ENCODE data around the gene RELN.
"Not testable (repeated sequence)": the region's sequence is repeated elsewhere in the genome, so short reads cannot be mapped to it uniquely, and the experiment has no call there.

Gene RELN

GRCh38 chr7:103833401-103833800 lies 156.1 kb downstream of the RELN start:
- DNase-seq (ENCODE audit: low spot score) = no peak

GRCh38 chr7:103832438-103832837 lies 157.0 kb downstream of the RELN start:
- DNase-seq (ENCODE audit: low spot score) = no peak

DNA sequence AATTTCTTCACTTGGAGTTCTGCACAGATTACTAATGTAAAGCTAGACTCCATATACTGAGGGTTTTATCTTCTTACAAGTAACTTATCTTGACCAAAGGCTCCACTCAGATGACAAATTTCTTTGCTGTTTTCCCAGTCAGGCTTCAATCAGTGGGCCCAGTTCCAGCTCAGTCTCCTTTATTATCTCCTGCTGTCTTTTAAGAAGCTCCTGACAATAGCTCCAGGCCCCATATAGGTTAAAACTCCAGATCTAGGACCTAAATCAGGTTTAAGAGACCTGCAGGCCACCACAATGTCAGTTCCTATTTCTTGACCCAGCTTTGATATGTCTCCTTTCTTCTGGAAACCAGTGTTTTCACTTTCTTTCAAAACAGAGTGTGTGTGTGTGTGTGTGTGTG lies 165.2 kb downstream of the RELN start:
- DNase-seq (ENCODE audit: low spot score) = no peak

DNA sequence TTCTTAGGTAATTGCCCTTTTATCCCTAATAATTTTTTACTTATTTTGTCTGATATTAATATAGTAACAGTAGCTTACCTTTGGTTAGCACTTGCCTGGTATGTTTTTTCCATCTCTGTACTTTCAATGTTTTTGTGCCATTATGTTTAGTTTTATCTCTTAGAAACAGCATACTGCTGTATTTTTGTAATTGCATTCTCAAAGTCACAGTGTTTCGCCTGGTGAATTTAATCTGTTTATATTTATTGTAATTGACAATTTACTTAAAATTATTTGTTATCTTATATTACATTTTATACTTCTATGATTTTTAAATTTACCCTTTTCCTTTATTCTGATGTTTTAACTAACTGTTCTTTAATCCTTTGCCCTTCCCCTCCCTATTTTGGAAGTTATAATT lies 166.4 kb downstream of the RELN start:
- DNase-seq (ENCODE audit: low spot score) = no peak

GRCh38 chr7:103821092-103821491 lies 168.4 kb downstream of the RELN start:
- DNase-seq (ENCODE audit: low spot score) = no peak

GRCh38 chr7:103815972-103816371 lies 173.5 kb downstream of the RELN start:
- DNase-seq (ENCODE audit: low spot score) = not testable (repeated sequence)

- DNase-seq (ENCODE audit: low spot score) = no peak
Observed at GRCh38 chr7:103813970-103814369, 175.5 kb downstream of the RELN start.

- DNase-seq (ENCODE audit: low spot score) = no peak
Observed at GRCh38 chr7:103811997-103812396, 177.5 kb downstream of the RELN start.

GRCh38 chr7:103811290-103811689 lies 178.2 kb downstream of the RELN start:
- no peak for DNase-seq (ENCODE audit: low spot score)

DNA sequence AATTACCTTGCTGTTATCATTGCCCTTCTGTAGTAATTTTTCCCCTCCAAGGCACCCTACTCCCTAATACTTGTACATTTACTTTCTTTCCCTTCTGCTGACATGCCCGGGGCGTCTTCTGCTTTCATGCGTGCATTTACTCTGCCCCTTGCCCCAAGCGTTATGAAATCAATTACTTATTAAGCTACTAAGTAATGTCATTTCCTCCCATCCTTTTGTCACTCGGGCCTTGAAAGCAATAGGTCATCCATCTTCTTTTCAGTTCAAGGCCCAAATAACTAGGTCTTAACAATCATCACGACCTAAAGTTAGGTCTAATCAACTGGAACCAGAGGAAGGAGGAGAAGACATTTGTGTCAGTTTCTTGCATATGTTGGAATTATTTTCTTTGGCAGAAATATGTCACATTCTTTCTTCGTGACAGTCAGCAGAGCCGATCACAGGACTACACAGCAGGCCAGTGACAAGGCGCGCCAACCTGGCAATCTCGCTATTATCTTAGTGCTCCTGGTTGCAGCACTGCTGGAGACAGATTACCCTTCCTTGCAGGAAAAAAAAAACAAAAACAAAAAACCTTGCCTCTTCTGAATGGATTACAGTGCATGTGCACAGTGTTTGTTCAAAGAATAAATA lies 179.2 kb downstream of the RELN start:
- no peak for DNase-seq (ENCODE audit: low spot score)

DNA sequence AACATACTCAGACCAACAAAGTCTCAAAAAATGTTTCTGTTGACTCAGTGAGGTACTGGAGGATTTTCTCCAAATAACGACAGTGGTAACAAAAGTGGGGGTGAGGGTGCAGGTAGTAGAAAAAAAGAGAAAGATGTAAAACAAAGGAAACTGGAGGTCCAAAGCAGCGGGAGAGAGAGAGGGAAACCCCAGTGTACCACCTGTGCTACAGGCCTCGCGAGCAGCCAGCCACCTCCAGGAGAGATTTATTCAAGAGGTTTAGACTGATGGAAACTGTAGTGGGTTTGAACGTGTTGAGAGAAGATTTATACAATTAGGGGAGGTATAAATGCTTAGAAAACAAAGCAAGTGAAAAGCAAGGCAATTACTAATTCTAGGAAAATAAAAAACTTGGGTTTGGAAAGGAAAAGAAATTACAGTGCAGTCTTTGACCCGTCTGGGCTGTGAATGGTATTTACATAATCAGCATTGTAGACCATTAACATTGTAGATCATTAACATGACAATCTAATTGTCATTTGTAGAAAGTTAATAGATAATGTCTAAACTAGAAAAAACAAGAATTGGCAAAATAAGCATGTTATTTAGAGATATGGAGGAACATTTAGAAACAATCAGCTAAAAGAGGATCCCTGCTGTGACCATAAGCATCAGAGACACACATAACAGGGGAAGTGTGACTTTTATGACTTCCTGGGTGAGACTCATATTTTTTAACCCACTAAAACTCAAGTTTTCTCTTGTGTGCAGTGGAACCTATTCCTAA lies 180.0 kb downstream of the RELN start:
- no peak for DNase-seq (ENCODE audit: low spot score)

GRCh38 chr7:103805346-103805745 lies 184.1 kb downstream of the RELN start:
- DNase-seq (ENCODE audit: low spot score) = no peak

DNA sequence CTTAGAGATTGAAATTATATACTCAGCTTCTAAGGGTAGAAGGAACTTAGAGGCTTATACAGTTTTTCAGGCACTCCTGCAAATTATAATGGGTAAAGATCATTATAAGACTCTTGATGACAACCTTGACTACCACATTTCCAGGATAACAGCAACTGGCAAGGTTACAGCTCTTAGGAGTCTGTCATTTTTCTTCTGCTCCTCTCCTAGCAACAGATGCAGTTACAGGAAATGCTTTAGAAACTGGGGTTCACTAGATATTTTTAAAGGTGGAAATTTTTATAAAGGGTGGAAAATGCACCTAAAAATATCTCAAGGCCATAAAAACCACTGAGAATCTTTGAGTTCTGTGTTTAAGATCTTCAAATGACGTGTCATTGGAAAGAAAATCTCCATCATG lies 185.8 kb downstream of the RELN start:
- DNase-seq (ENCODE audit: low spot score) = no peak

DNA sequence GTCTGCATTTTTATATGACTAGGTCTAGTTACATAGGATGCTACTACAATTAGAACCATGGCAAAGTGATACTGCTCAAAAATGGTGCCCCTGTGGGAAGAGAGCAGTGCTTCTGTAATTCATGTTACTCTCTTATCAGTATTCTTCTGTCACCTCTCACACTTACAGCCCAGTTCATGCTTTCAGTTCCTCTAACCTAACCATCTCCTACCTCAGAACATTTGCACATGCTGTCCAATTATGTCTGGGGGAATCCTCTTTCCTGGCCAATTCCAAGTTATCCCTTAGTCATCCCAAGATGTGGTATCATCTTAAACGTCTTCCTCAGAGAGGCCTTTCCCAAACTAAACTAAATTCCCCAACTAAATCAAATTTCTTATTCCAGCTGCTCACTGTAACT lies 190.2 kb downstream of the RELN start:
- no peak for DNase-seq (ENCODE audit: low spot score)

- DNase-seq (ENCODE audit: low spot score) = no peak
Observed at GRCh38 chr7:103797647-103798307, 191.7 kb downstream of the RELN start.

DNA sequence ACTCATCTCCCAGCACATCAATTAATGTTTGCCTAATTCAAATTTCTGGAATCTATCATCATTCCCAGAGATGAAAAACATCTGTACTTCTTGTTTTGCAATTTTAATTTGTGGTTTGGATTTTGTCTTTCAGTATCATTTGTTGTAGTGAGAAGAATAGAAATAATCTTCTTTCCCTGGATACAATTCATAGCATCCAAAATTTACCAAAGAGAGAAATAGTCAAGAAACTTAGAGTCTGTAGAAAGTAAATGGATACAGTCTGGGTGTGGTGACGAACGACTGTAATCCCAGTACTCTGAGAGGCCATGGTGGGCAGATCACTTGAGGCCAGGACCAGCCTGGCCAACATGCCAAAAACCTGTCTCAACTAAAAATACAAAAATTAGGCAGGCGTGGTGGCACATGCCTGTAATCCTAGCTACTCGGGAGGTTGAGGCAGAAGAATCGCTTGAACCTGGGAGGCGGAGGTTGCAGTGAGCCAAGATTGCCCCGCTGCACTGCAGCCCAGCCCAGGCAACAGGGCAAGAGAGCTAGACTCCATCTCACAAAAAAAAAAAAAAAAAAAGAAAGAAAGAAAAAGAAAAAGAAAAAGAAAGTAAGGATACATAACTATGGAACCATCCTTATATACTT lies 193.0 kb downstream of the RELN start:
- DNase-seq (ENCODE audit: low spot score) = no peak

- DNase-seq (ENCODE audit: low spot score) = no peak
Observed at GRCh38 chr7:103795787-103796186, 193.7 kb downstream of the RELN start.

DNA sequence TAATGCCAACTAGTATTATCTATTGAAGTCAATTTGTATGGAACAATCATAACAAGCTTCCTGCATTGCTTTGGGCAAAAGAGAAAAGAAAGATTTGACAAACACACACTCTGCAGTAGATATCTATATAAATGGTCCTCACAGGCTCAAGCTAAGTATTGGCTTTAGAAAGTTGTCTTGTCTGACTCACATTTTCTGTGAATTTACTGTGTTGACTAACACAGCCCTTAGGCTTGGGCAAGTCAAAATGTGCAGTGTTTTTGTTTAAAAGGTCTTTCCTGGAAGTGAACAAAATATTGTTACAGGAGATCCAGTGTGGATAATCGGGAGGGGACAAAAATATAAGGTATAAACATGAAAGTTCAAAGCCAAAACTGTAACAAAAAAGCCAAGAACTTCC lies 194.4 kb downstream of the RELN start:
- DNase-seq (ENCODE audit: low spot score) = no peak

DNA sequence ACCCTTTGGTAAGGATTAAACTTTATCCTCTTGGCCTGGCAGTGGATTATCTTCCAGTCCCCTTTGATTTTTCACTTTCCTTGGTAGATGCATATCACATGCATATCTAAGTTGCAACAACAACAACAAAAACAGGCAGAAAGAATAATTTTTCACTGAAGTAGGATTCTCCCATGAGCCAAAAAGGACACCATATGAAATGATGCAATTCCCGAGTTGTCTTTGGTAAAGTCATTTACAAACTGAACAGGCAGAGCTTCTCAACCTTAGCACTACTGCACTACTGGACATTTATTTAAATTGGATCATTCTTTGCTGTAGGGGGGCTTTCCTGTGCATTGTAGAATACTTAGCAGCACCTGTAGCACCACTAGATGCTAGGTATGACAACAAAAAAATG lies 195.0 kb downstream of the RELN start:
- no peak for DNase-seq (ENCODE audit: low spot score)

- no peak for DNase-seq (ENCODE audit: low spot score)
Observed at GRCh38 chr7:103793614-103794013, 195.8 kb downstream of the RELN start.

GRCh38 chr7:103791894-103792293 lies 197.6 kb downstream of the RELN start:
- DNase-seq (ENCODE audit: low spot score) = no peak

DNA sequence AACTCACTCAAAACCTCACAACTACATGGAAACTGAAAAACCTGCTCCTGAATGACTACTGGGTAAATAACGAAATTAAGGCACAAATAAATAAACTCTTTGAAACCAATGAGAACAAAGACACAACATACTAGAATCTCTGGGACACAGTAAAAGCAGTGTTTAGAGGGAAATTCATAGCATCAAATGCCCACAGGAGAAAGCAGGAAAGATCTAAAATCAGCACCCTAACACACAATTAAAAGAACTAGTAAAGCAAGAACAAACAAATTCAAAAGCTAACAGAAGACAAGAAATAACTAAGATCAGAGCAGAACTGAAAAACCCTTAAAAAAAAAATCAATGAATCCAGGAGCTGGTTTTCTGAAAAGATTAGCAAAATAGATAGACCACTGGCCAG lies 202.4 kb downstream of the RELN start:
- DNase-seq (ENCODE audit: low spot score) = not testable (repeated sequence)
